ENCODE results near the gene SEC61G. TPM values are rescaled to one million over a fixed set of nuclear protein-coding genes. Genes with fewer than 3 reads are reported as not detected.

Gene SEC61G
- total and polyA plus RNA-seq, 2 of the 4 experiments (the other 2 are of a cell fraction), result 387 to 685 TPM

Other genes with a start within 250 kb of the SEC61G start
- not detected in 2 replicates for gene VSTM2A, start 216.8 kb downstream of the SEC61G start, total RNA-seq (2012; rRNA removed)
- gene VSTM2A, start 216.8 kb downstream of the SEC61G start, polyA plus RNA-seq (2012; rRNA removed), result not detected in 2 replicates

Measured in IMR-90 (cell line).